Osteocyte (in vitro differentiated cells): ENCODE results near the gene EPS8L1. TPM values are rescaled to one million over a fixed set of nuclear protein-coding genes. Genes with fewer than 3 reads are reported as not detected.
A peak's percentile ranks its signal among the peaks of the same experiment; 100 is the strongest.

ENCODE experiments used
- DNase-seq: peaks from one replicate; pipeline ENCODE4 v3.0.0; 2021; ENCODE audit warnings: mixed read lengths; ENCODE audit not compliant: unreplicated experiment; ENCODE audit errors: extremely low spot score
- H3K27ac Mint-ChIP-seq: one replicate; pipeline ENCODE4 v1.8.0; 2021; ENCODE audit warnings: mild to moderate bottlenecking, mixed read lengths; ENCODE audit not compliant: unreplicated experiment
- H3K27me3 Mint-ChIP-seq: one replicate; pipeline ENCODE4 v1.8.0; 2021; ENCODE audit warnings: mixed read lengths; ENCODE audit not compliant: unreplicated experiment
- H3K36me3 Mint-ChIP-seq: one replicate; pipeline ENCODE4 v1.8.0; 2021; ENCODE audit warnings: mixed read lengths; ENCODE audit not compliant: unreplicated experiment
- H3K4me1 Mint-ChIP-seq: one replicate; pipeline ENCODE4 v1.8.0; 2021; ENCODE audit warnings: mixed read lengths; ENCODE audit not compliant: unreplicated experiment
- H3K4me3 Mint-ChIP-seq: one replicate; pipeline ENCODE4 v1.8.0; 2021; ENCODE audit warnings: mild to moderate bottlenecking, moderate library complexity, mixed read lengths; ENCODE audit not compliant: unreplicated experiment
- H3K9me3 Mint-ChIP-seq: one replicate; pipeline ENCODE4 v1.8.0; 2021; ENCODE audit warnings: mixed read lengths; ENCODE audit not compliant: unreplicated experiment
- CTCF ChIP-seq: fragments of 200-600 bp; sonication (generic); IDR thresholded peaks from 2 replicates; pipeline ENCODE4 v1.5.0; 2021; ENCODE audit warnings: antibody characterized with exemption, mild to moderate bottlenecking, moderate library complexity
- total RNA-seq: library from RNA; stranded (reverse); gene quantifications from 2 replicates; pipeline ENCODE4 v1.2.1, GENCODE V29; 2021

The EPS8L1 gene
- total RNA-seq, 1 donor from 2014 or later = 4.5 TPM

GRCh38 chr19:55115446-55116065 is 39.9 kb downstream of the EPS8L1 start:
- Mint-ChIP-seq H3K27ac (peak overlapping the region; percentile 95), H3K4me1 (peaks cover 43% of the 10 kb centered on the region), H3K27me3 (peaks cover 2% of the 10 kb centered on the region), H3K36me3 (peaks cover 4% of the 10 kb centered on the region), H3K9me3 (no peaks in the 10 kb centered on the region), H3K4me3 (peak overlapping the region; percentile 94)
- no peak for TF ChIP-seq CTCF
- DNase-seq = no peak

GRCh38 chr19:55116232-55116858 is 40.7 kb downstream of the EPS8L1 start:
- H3K4me1 Mint-ChIP-seq = peaks cover 40% of the 10 kb centered on the region
- H3K27me3 Mint-ChIP-seq = peaks cover 4% of the 10 kb centered on the region
- peak overlapping the region; percentile 95 for H3K27ac Mint-ChIP-seq
- DNase-seq = no peak
- no peaks in the 10 kb centered on the region for H3K9me3 Mint-ChIP-seq
- H3K4me3 Mint-ChIP-seq = peak overlapping the region; percentile 94
- peaks cover 3% of the 10 kb centered on the region for H3K36me3 Mint-ChIP-seq
- TF ChIP-seq CTCF = no peak

- Mint-ChIP-seq H3K9me3 (no peaks in the 10 kb centered on the region), H3K27ac (peak within 1 kb of the TSS; percentile 99), H3K4me1 (peaks cover 40% of the 10 kb centered on the region), H3K36me3 (no peaks in the 10 kb centered on the region), H3K27me3 (peaks cover 4% of the 10 kb centered on the region), H3K4me3 (peak within 1 kb of the TSS; percentile 97)
- no peak for TF ChIP-seq CTCF
- DNase-seq = no peak
Measured at GRCh38 chr19:55116859-55117662, 41.4 kb downstream of the EPS8L1 start, which contains the start of gene PPP1R12C. Gene PPP1R12C (minus strand): TSS chr19:55117637. CDS start chr19:55117543, 94 bp downstream.

GRCh38 chr19:55117663-55118391 is 42.2 kb downstream of the EPS8L1 start:
- peak overlapping the region; percentile 97 for H3K4me3 Mint-ChIP-seq
- H3K9me3 Mint-ChIP-seq = no peaks in the 10 kb centered on the region
- H3K27ac Mint-ChIP-seq = peak overlapping the region; percentile 99
- peak; percentile 98 for DNase-seq
- H3K27me3 Mint-ChIP-seq = peaks cover 4% of the 10 kb centered on the region
- peaks cover 39% of the 10 kb centered on the region for H3K4me1 Mint-ChIP-seq
- TF ChIP-seq CTCF = peak; percentile 10
- H3K36me3 Mint-ChIP-seq = no peaks in the 10 kb centered on the region
